T-helper 17 cell (primary cell): ENCODE data around the gene KRTAP21-3. TPM values are rescaled to one million over a fixed set of nuclear protein-coding genes. Genes with fewer than 3 reads are reported as not detected.
"Not testable (repeated sequence)": the region's sequence is repeated elsewhere in the genome, so short reads cannot be mapped to it uniquely, and the experiment has no call there.

Experiments used
- ATAC-seq: fragments of 150-1000 bp; cut with Tn5 transposase; 2 replicates; pipeline ENCODE4 v1.10.0; 2021; ENCODE audit warnings: mild to moderate bottlenecking, moderate library complexity
- DNase-seq, 3 donors: peaks; one replicate each; pipeline versions ENCODE4 v3.0.0 to v3.0.0-alpha.2; 2020 to 2021
- H3K9me3 ChIP-seq: one replicate; pipeline ENCODE4 v1.7.0; 2013; ENCODE audit warnings: low read length, mild to moderate bottlenecking; ENCODE audit not compliant: control insufficient read depth, poor library complexity, severe bottlenecking
- H3K27ac Mint-ChIP-seq: one replicate; pipeline ENCODE4 v1.8.0; 2022; ENCODE audit warnings: mild to moderate bottlenecking, moderate library complexity, mixed read lengths
- H3K27me3 Mint-ChIP-seq: one replicate; pipeline ENCODE4 v1.8.0; 2022; ENCODE audit warnings: mixed read lengths
- H3K36me3 Mint-ChIP-seq: one replicate; pipeline ENCODE4 v1.8.0; 2022; ENCODE audit warnings: low read depth, mixed read lengths
- H3K4me1 Mint-ChIP-seq: one replicate; pipeline ENCODE4 v1.8.0; 2022; ENCODE audit warnings: mild to moderate bottlenecking, mixed read lengths
- H3K4me3 Mint-ChIP-seq: one replicate; pipeline ENCODE4 v1.8.0; 2022; ENCODE audit warnings: mild to moderate bottlenecking, moderate library complexity, mixed read lengths
- total RNA-seq, 4 donors: library from RNA in 2 of 4; stranded (reverse) in 2 of 4; gene quantifications; one replicate each; pipeline ENCODE4 v1.2.3 and lab custom pipeline; 2022 to 2026

Gene KRTAP21-3, protein sequence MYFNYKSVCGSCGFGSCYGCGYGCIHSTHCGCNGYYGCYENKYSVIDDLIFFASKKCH
- total RNA-seq, result not detected
- total RNA-seq (lab: John Stamatoyannopoulos, UW), result 0 reads per million in 2 donors

GRCh38 chr21:30718239-30718909 is at the start of gene KRTAP21-3:
TSS of gene KRTAP21-3 (minus strand) at chr21:30718777. CDS start at chr21:30718759, 18 bp downstream.
- Mint-ChIP-seq H3K4me3 (no peak within 1 kb of the TSS), H3K36me3 (no peaks in the 10 kb centered on the region), H3K27ac (no peak within 1 kb of the TSS), H3K27me3 (no peaks in the 10 kb centered on the region), H3K4me1 (no peaks in the 10 kb centered on the region)
- no peak for DNase-seq
- H3K9me3 ChIP-seq, result no peaks in the 10 kb centered on the region
- no peak for ATAC-seq

DNA sequence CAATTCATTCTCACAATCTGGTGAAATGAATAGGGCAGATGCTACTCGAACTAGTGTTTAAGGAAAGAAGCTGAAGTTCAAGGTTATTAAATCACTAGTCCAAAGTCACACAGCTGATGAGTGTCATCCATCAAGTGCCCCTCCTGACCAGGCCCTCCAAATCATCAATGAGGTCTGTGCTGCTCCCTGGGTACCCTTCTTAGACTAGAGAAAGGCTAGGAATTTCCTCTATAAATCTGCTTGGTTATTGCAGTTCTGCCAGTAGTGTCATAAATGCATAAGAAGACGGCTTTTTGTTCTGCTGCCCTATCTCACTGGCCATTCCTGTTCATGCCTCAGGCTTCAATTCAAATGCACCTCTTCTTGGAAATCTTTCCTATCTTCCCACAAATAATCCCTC is 42.2 kb upstream of the KRTAP21-3 start:
- Mint-ChIP-seq H3K4me1 (no peaks in the 10 kb centered on the region), H3K36me3 (no peaks in the 10 kb centered on the region), H3K27me3 (peaks cover 16% of the 10 kb centered on the region), H3K4me3 (no peak overlapping the region), H3K27ac (no peak overlapping the region)
- no peak for DNase-seq
- no peaks in the 10 kb centered on the region for H3K9me3 ChIP-seq
- ATAC-seq, result no peak

GRCh38 chr21:30758306-30758705 is 39.7 kb upstream of the KRTAP21-3 start:
- Mint-ChIP-seq H3K27ac (no peak overlapping the region), H3K4me3 (no peak overlapping the region), H3K4me1 (no peaks in the 10 kb centered on the region), H3K36me3 (no peaks in the 10 kb centered on the region), H3K27me3 (peaks cover 16% of the 10 kb centered on the region)
- H3K9me3 ChIP-seq, result no peaks in the 10 kb centered on the region
- DNase-seq (no peak), ATAC-seq (no peak)

- not testable (repeated sequence) for H3K4me3 Mint-ChIP-seq, DNase-seq, H3K27ac Mint-ChIP-seq, H3K9me3 ChIP-seq, H3K36me3 Mint-ChIP-seq, ATAC-seq, H3K4me1 Mint-ChIP-seq
- H3K27me3 Mint-ChIP-seq, result peaks cover 16% of the 10 kb centered on the region
Measured at GRCh38 chr21:30755328-30755727, 36.8 kb upstream of the KRTAP21-3 start, which contains the start of gene KRTAP21-1. TSS of gene KRTAP21-1 (minus strand) at chr21:30755428. CDS start at chr21:30755378, 50 bp downstream.

- Mint-ChIP-seq H3K4me1 (no peaks in the 10 kb centered on the region), H3K36me3 (no peaks in the 10 kb centered on the region), H3K4me3 (no peak within 1 kb of the TSS), H3K27ac (no peak within 1 kb of the TSS), H3K27me3 (no peaks in the 10 kb centered on the region)
- no peak for DNase-seq
- no peak for ATAC-seq
- H3K9me3 ChIP-seq, result no peaks in the 10 kb centered on the region
Measured at GRCh38 chr21:30747159-30747558, 28.6 kb upstream of the KRTAP21-3 start, which contains the start of gene KRTAP21-2. TSS of gene KRTAP21-2 (minus strand) at chr21:30747259. CDS start at chr21:30747202, 57 bp downstream.

- no peaks in the 10 kb centered on the region for H3K36me3 Mint-ChIP-seq
- H3K4me3 Mint-ChIP-seq, result no peak overlapping the region
- no peak overlapping the region for H3K27ac Mint-ChIP-seq
- ATAC-seq (no peak), DNase-seq (no peak)
- H3K27me3 Mint-ChIP-seq, result peaks cover 20% of the 10 kb centered on the region
- H3K4me1 Mint-ChIP-seq, result no peaks in the 10 kb centered on the region
- H3K9me3 ChIP-seq, result no peaks in the 10 kb centered on the region
Measured at GRCh38 chr21:30740462-30740861, 21.9 kb upstream of the KRTAP21-3 start.

GRCh38 chr21:30733026-30733425 is 14.4 kb upstream of the KRTAP21-3 start:
- no peak overlapping the region for H3K4me3 Mint-ChIP-seq
- ATAC-seq (no peak), DNase-seq (no peak)
- H3K36me3 Mint-ChIP-seq, result no peaks in the 10 kb centered on the region
- peaks cover 13% of the 10 kb centered on the region for H3K27me3 Mint-ChIP-seq
- no peak overlapping the region for H3K27ac Mint-ChIP-seq
- H3K9me3 ChIP-seq, result no peaks in the 10 kb centered on the region
- no peaks in the 10 kb centered on the region for H3K4me1 Mint-ChIP-seq

GRCh38 chr21:30726726-30727125 is 8.1 kb upstream of the KRTAP21-3 start:
- Mint-ChIP-seq H3K36me3 (no peaks in the 10 kb centered on the region), H3K27ac (no peak overlapping the region), H3K27me3 (no peaks in the 10 kb centered on the region), H3K4me1 (no peaks in the 10 kb centered on the region), H3K4me3 (no peak overlapping the region)
- H3K9me3 ChIP-seq, result no peaks in the 10 kb centered on the region
- DNase-seq (no peak), ATAC-seq (no peak)

DNA sequence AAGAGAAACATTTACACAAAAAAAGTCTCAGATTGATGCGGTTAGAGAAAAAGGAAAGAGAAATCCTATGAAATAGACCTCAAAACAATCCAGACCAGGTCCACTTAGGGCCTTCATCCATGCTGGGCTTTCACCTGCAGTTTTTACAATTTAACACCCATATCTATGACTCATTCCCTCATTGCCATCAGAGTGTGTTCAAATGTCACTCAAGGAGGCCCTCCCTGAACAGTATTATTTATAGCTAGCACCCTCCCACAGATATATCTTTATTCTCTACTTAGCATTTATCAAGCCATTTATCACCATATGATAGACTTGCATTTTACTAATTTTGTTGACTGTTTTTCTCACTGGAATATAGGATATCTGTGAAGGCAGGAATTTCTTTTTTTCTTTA is 824 bp upstream of the KRTAP21-3 start:
- no peak for ATAC-seq
- H3K27me3 Mint-ChIP-seq, result no peaks in the 10 kb centered on the region
- H3K4me1 Mint-ChIP-seq, result no peaks in the 10 kb centered on the region
- no peak overlapping the region for H3K27ac Mint-ChIP-seq
- no peaks in the 10 kb centered on the region for H3K36me3 Mint-ChIP-seq
- DNase-seq, result no peak
- H3K9me3 ChIP-seq, result no peaks in the 10 kb centered on the region
- H3K4me3 Mint-ChIP-seq, result no peak overlapping the region

DNA sequence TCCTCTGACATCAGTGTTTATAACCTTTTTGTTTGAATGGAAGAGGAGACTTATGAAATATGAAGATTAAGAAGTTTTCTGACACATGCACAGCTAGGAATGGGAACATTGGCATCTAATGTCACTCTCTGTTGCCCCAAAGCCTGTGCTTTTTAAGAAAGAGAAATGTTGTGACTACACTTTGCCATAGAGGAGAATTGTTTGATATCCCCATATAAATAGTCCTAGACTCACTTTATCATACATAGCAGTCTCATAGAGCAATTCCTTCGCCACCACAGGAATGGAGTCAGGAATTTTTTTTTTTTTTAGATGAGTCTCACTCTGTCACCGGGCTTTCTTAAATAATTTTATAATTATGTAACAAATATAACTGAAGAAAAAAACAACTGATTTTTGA is 1.5 kb downstream of the KRTAP21-3 start:
- H3K36me3 Mint-ChIP-seq, result no peaks in the 10 kb centered on the region
- H3K27ac Mint-ChIP-seq, result no peak overlapping the region
- H3K4me3 Mint-ChIP-seq, result peak overlapping the region; percentile 1

GRCh38 chr21:30714946-30715345 is 3.6 kb downstream of the KRTAP21-3 start:
- Mint-ChIP-seq H3K4me3 (no peak overlapping the region), H3K36me3 (no peaks in the 10 kb centered on the region), H3K27ac (no peak overlapping the region), H3K27me3 (no peaks in the 10 kb centered on the region), H3K4me1 (no peaks in the 10 kb centered on the region)
- ATAC-seq, result no peak
- no peaks in the 10 kb centered on the region for H3K9me3 ChIP-seq
- no peak for DNase-seq

More for the DNA sequence above, 1.5 kb downstream of the KRTAP21-3 start:
- ATAC-seq, result no peak
- no peaks in the 10 kb centered on the region for H3K4me1 Mint-ChIP-seq
- DNase-seq, result no peak
- H3K9me3 ChIP-seq, result no peaks in the 10 kb centered on the region
- H3K27me3 Mint-ChIP-seq, result no peaks in the 10 kb centered on the region

- no peaks in the 10 kb centered on the region for H3K9me3 ChIP-seq
- DNase-seq (no peak), ATAC-seq (no peak)
- H3K4me3 Mint-ChIP-seq, result no peak overlapping the region
- no peaks in the 10 kb centered on the region for H3K36me3 Mint-ChIP-seq
- H3K27me3 Mint-ChIP-seq, result no peaks in the 10 kb centered on the region
- H3K4me1 Mint-ChIP-seq, result no peaks in the 10 kb centered on the region
- H3K27ac Mint-ChIP-seq, result no peak overlapping the region
Measured at GRCh38 chr21:30714456-30714855, 4.1 kb downstream of the KRTAP21-3 start.

GRCh38 chr21:30713766-30714165 is 4.8 kb downstream of the KRTAP21-3 start:
- no peak overlapping the region for H3K4me3 Mint-ChIP-seq
- no peaks in the 10 kb centered on the region for H3K4me1 Mint-ChIP-seq
- H3K9me3 ChIP-seq, result no peaks in the 10 kb centered on the region
- no peaks in the 10 kb centered on the region for H3K27me3 Mint-ChIP-seq
- DNase-seq (no peak), ATAC-seq (no peak)
- no peak overlapping the region for H3K27ac Mint-ChIP-seq
- no peaks in the 10 kb centered on the region for H3K36me3 Mint-ChIP-seq

GRCh38 chr21:30710499-30710898 is 8.1 kb downstream of the KRTAP21-3 start:
- no peak overlapping the region for H3K4me3 Mint-ChIP-seq
- H3K27ac Mint-ChIP-seq, result no peak overlapping the region
- H3K4me1 Mint-ChIP-seq, result no peaks in the 10 kb centered on the region
- DNase-seq (no peak), ATAC-seq (no peak)
- H3K27me3 Mint-ChIP-seq, result no peaks in the 10 kb centered on the region
- no peaks in the 10 kb centered on the region for H3K36me3 Mint-ChIP-seq
- no peaks in the 10 kb centered on the region for H3K9me3 ChIP-seq
